Brain microvascular endothelial cell (primary cell): ENCODE measurements around the gene AKR7A2.

Experiments
- DNase-seq: peaks from one replicate; pipeline ENCODE4 v3.0.0-alpha.2; 2020
- H3K27ac ChIP-seq: fragments of 250-450 bp; sonication (Bioruptor Pico); 2 replicates; pipeline ENCODE4 v1.5.1; 2020; ENCODE audit warnings: mild to moderate bottlenecking, moderate library complexity
- H3K27me3 ChIP-seq: fragments of 250-450 bp; sonication (Bioruptor Pico); replicated peaks from 2 replicates; pipeline ENCODE4 v1.5.1; 2020; ENCODE audit warnings: mild to moderate bottlenecking
- H3K36me3 ChIP-seq: fragments of 250-450 bp; sonication (Bioruptor Pico); replicated peaks from 2 replicates; pipeline ENCODE4 v1.5.1; 2020; ENCODE audit warnings: mild to moderate bottlenecking
- H3K4me3 ChIP-seq: 2 replicates; pipeline ENCODE4 v1.5.1; 2011; ENCODE audit warnings: low read depth, mild to moderate bottlenecking, control low read depth, low read length, moderate library complexity
- in situ Hi-C: cut with HindIII; loops from 2 replicates; pipeline ENCODE4 v1.10.0; 2017; ENCODE audit warnings: low sequenced_read_pairs, low pct_ligation_motif_present
- TF ChIP-seq, protein P1 (sequence below): IDR thresholded peaks from 2 replicates; pipeline ENCODE4 v1.5.1; 2011; ENCODE audit warnings: low read depth, mild to moderate bottlenecking, moderate library complexity, low read length, control low read depth, inconsistent platforms; ENCODE audit errors: missing control alignments

The AKR7A2 gene

DNA sequence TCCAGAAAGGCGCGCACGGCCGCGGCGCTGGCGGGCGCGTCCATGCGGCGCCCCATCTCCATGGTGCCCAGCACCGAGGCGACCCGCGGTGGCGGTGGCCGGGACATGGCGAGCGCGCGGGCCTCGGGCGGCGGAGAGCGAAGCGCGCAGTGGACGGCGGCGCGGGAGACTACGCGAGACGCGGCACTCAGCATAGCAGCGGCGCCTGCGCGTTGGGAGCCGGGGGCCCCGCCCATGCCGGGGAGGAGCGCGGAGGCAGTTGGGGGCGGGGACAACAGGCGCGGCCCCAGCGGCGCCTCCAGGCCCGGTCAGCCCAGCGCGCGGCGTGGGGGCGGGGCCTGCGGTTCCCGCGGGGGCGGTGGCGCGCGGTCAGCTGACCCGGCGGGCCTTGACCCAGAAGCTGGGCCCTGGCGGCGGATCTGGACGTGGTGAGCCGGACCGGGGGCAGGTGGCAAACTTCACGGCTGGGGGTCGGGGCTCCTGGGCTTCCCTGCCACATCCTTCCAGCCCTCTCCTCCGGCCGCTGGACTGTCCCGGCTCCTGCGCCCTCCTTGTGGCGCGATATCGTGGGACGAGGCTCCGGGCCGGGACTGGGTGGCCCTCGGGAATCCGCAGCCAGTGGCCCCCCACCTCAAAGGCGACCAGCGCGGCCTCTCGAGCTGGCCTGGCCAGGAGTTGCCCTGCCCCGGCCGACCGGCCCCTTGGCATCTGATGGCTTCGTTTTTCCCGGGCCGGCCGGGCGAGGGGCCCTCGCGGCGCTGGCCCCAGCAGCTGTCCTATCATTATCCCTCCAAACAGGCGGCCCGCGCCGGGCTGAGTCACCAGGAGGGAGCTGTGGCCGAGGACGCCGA is at the start of gene AKR7A2, which contains the start of gene SLC66A1:
Gene AKR7A2 (minus strand): TSS at position 214 of the 851 bp plus-strand sequence. CDS start 20 bp downstream, at position 194.
Gene SLC66A1 (plus strand): TSS at position 396 of the 851 bp plus-strand sequence. CDS start 5,352 bp downstream, outside the sequence.
- DNase-seq: peak; percentile 75
- Histone ChIP-seq H3K36me3 (peaks cover 8% of the 10 kb centered on the region), H3K27me3 (no peaks in the 10 kb centered on the region), H3K27ac (peak within 1 kb of the TSS; percentile 93), H3K4me3 (peak within 1 kb of the TSS; percentile 67)
- TF ChIP-seq, protein P1, sequence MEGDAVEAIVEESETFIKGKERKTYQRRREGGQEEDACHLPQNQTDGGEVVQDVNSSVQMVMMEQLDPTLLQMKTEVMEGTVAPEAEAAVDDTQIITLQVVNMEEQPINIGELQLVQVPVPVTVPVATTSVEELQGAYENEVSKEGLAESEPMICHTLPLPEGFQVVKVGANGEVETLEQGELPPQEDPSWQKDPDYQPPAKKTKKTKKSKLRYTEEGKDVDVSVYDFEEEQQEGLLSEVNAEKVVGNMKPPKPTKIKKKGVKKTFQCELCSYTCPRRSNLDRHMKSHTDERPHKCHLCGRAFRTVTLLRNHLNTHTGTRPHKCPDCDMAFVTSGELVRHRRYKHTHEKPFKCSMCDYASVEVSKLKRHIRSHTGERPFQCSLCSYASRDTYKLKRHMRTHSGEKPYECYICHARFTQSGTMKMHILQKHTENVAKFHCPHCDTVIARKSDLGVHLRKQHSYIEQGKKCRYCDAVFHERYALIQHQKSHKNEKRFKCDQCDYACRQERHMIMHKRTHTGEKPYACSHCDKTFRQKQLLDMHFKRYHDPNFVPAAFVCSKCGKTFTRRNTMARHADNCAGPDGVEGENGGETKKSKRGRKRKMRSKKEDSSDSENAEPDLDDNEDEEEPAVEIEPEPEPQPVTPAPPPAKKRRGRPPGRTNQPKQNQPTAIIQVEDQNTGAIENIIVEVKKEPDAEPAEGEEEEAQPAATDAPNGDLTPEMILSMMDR: peak; percentile 11
- in situ Hi-C loops: no loop called here

DNA sequence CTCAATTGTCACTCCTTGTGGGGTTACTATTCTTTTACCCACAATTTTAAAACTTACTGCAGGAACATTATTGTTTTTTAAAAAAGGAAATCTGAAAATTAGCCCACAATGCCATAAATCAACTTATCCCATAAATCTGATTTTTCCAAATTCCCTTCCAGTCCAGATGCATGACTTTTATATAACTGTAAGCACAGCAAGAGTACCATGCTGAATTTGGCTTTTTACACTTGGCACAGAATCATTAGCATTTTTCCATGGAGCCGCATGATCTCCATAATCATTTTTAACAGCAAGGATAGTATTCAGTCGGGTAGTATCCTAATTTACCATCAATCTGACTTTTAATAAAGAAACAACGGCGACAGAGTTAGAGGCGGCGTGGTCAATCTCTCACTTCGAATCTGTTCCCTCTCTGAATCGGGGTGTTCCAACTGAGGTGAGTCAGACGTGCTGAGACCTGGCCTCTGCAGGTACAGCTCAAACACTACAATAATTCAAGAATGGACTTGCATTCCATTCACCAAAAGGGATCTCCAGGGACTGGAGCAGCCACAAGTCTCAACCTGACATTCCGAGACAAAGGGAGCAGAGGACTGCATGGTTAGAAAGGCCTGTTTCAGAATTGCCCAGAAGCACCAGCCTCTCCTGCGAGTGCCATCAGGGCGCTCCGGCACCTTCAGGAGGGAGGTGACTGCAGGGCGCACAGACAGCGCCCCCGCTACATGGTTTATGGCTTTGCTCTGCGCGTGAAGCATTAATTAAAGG is 49.1 kb upstream of the AKR7A2 start:
- H3K36me3 ChIP-seq: peaks cover 32% of the 10 kb centered on the region
- in situ Hi-C loops: no loop called here
- no peaks in the 10 kb centered on the region for H3K27me3 ChIP-seq
- H3K4me3 ChIP-seq: no peak overlapping the region
- H3K27ac ChIP-seq: no peak overlapping the region
- TF ChIP-seq, protein P1: no peak
- no peak for DNase-seq

DNA sequence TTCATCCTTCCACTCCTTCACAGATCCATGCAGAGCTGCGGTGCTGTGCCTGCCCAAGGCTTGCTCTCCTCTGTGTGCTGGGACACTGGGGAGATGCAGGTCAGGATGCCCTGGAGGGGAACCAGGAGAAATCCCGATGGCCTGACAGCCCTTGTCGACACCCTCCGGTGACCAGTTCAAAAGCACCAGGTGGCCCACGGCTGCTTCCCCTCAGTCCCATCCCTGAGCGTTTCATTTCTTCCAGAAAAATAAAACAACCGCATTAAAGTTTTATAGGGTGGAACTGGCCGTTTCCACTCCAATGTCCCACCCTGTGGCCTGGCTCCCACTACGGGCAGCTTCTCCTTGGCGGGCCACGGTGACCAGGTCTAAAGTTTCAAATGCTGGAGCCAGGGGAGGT is 48.5 kb upstream of the AKR7A2 start:
- Histone ChIP-seq H3K4me3 (no peak overlapping the region), H3K27ac (no peak overlapping the region), H3K36me3 (peaks cover 38% of the 10 kb centered on the region), H3K27me3 (no peaks in the 10 kb centered on the region)
- in situ Hi-C loops: no loop called here
- DNase-seq: no peak
- TF ChIP-seq, protein P1: no peak

DNA sequence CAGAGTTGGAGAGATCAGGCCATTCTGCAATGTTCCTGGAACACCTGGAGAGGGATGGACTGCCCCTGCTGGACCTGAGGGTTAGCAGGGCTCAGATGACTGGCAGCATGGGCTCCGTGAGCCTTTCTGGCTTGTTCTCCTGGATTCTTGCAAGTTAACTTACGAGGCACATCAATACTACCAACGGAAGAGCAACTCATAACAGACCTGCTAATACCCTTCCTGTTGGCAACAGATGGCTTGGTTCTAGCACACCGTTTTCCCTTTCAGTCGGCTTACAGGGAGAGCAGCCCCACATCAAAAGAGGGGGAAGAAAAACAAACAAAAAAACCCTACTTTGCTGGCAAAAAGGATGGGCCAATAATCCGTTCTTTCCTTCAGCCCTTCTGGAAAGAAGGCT is 48.1 kb upstream of the AKR7A2 start:
- Histone ChIP-seq H3K27ac (no peak overlapping the region), H3K36me3 (peaks cover 38% of the 10 kb centered on the region), H3K4me3 (no peak overlapping the region), H3K27me3 (no peaks in the 10 kb centered on the region)
- in situ Hi-C loops: no loop called here
- no peak for DNase-seq
- TF ChIP-seq, protein P1: no peak

DNA sequence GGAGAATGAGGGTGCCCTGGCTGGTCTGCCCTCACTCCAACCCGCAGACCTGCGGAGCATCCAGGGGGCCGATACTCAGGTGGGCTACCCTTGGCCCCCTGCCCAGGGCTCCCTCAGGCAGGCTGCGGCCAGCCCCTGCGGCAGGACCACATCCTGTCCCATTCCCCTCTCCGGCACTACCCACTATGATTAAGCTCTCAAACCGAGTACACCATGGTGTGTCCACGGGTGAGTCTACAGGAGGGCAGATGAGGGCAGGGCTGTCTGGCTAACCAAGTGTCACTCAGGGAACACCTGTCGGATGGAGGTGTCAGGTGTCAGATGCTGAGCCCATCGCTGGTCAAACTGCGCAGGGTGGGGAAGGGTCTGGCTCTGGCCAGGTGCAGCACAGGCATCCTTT is 47.4 kb upstream of the AKR7A2 start:
- H3K4me3 ChIP-seq: no peak overlapping the region
- no peak overlapping the region for H3K27ac ChIP-seq
- in situ Hi-C loops: no loop called here
- H3K27me3 ChIP-seq: no peaks in the 10 kb centered on the region
- DNase-seq: no peak
- TF ChIP-seq, protein P1: no peak
- H3K36me3 ChIP-seq: peaks cover 39% of the 10 kb centered on the region
